Lower leg skin (tissue), 4 donors: ENCODE data around the gene CASP3. TPM values are rescaled to one million over a fixed set of nuclear protein-coding genes. Genes with fewer than 3 reads are reported as not detected.

ENCODE experiments used
- DNase-seq, 2 donors: peaks; one replicate each; pipeline ENCODE4 v3.0.0-alpha.2; 2019; ENCODE audit warnings: low spot score in 2 of 2
- H3K4me3 ChIP-seq: fragments of 200-600 bp; sonication (generic); 2 replicates; pipeline ENCODE4 v1.5.1; 2017; ENCODE audit warnings: mild to moderate bottlenecking, low read depth; ENCODE audit not compliant: poor library complexity, severe bottlenecking
- POLR2A ChIP-seq, 2 donors: fragments of 450-650 bp; IDR thresholded peaks; one replicate each; pipeline ENCODE4 v1.6.1; 2016 to 2017; ENCODE audit warnings: antibody characterized with exemption in 2 of 2, mild to moderate bottlenecking in 1 of 2, moderate library complexity in 1 of 2
- WGBS, 2 donors: methylation state at CpG; one replicate each; pipeline ENCODE4 v1.1.5; 2018; 5-methylcytosine and 5-hydroxymethylcytosine counted together
- intact Hi-C: fragments of 100-400 bp; cut with DNase I; formaldehyde crosslinking; loops from one replicate; pipeline ENCODE4 v1.15.0; 2023; ENCODE audit warnings: low total_unique reads
- total RNA-seq, 4 donors: library from RNA; depleted of rRNA; stranded (reverse); fragments of >200 nt; gene quantifications; one replicate each; pipeline ENCODE4 v1.1.0, GENCODE V29; 2016
- TF ChIP-seq, protein P1 (sequence below), 3 donors: fragments of 450-650 bp; IDR thresholded peaks; one replicate each; pipeline ENCODE4 v1.5.1; 2016; ENCODE audit warnings: antibody characterized with exemption in 3 of 3, mild to moderate bottlenecking in 3 of 3, moderate library complexity in 2 of 3

CASP3 gene
- total RNA-seq, 4 donors from 2014 or later = 10.2 to 18.4 (median 14.8) TPM

DNA sequence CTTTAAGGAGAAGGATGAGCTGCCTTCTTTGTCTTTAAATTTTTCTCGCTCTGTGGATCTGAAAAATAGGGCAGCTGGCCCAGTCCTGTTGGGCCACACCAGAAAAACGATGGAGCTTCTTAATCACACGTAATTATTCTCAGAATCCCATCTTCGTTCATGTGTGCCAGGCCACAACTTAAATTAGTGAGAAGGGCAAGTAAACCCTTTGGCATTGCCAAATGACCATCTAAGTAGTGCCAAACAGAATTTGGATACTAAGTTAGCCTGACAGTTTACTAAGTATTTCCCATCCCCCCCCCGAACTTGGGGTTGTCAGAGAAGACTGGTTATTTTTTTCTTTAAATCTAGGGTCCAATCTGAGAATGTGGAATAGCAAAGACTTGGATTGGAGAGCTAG is 62.0 kb downstream of the CASP3 start:
- no peak for DNase-seq
- intact Hi-C loops = no loop called here
- 68 to 77% methylated on average over 5 of the region's 5 CpGs for WGBS, 2 donors
- TF ChIP-seq POLR2A (IDR thresholded peaks at IDR 0.05) = no peak
- TF ChIP-seq, protein P1, sequence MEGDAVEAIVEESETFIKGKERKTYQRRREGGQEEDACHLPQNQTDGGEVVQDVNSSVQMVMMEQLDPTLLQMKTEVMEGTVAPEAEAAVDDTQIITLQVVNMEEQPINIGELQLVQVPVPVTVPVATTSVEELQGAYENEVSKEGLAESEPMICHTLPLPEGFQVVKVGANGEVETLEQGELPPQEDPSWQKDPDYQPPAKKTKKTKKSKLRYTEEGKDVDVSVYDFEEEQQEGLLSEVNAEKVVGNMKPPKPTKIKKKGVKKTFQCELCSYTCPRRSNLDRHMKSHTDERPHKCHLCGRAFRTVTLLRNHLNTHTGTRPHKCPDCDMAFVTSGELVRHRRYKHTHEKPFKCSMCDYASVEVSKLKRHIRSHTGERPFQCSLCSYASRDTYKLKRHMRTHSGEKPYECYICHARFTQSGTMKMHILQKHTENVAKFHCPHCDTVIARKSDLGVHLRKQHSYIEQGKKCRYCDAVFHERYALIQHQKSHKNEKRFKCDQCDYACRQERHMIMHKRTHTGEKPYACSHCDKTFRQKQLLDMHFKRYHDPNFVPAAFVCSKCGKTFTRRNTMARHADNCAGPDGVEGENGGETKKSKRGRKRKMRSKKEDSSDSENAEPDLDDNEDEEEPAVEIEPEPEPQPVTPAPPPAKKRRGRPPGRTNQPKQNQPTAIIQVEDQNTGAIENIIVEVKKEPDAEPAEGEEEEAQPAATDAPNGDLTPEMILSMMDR (IDR thresholded peaks at IDR 0.05) = no peak
- H3K4me3 ChIP-seq = no peak overlapping the region

DNA sequence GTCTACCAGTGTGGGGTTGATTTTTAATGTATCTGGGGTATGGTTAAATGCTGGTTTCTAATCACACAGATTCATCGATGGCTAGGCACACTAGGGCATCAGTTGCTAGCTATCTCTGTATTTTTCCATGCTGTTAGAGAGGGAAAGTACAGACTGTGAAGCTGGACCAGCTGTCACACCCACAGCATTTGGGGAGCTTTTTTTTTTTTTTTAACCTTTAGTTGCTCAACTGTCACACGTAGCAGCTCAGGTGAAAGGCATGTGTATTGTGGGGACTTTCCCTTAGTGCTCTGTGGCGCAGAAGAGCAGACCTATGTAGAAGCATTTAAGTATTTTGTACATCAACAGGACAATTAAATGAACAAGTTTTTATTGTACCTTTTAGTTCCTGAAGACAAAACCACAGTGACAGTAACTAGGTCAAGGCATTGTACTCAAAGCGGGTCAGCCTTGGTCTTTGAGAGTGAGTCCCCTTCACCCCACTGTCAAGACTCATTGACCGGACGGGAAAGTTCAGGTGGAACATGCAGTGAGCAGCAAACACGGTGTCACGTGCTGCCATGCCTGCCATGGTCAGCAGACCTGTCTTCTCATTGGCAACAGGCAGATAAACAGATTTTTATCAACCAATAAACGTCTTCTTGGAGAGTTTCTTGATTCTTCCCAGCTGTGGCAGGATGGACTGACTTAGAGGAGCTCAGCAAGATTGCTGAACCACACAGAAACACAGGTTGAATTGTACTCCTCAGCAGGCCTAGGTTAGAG is 65.3 kb downstream of the CASP3 start:
- intact Hi-C loops = no loop called here

More for the DNA sequence above, 65.3 kb downstream of the CASP3 start:
- 77 to 78% methylated on average over 9 of the region's 9 CpGs for WGBS, 2 donors
- DNase-seq = no peak
- TF ChIP-seq, protein P1 (IDR thresholded peaks at IDR 0.05) = no peak
- no peak overlapping the region for H3K4me3 ChIP-seq

Other genes with a start within 250 kb of the CASP3 start
- gene IRF2, start 174.9 kb downstream of the CASP3 start, total RNA-seq = 10 to 100 TPM; 31.6 to 44.0 (median 38.4) TPM
- gene PRIMPOL, start 291 bp upstream of the CASP3 start, total RNA-seq = 10 to 100 TPM; 12.1 to 23.2 (median 13.4) TPM
- 10 to 100 TPM in 3 of 4 donors, 1 to 10 TPM in 1; 9.2 to 14.8 (median 12.3) TPM for gene CENPU, start 84.6 kb upstream of the CASP3 start, total RNA-seq
- 100 to 1,000 TPM; 190 to 308 (median 266) TPM for gene ACSL1, start 176.5 kb upstream of the CASP3 start, total RNA-seq